Keratinocyte (primary cell): Measurements from ENCODE around the gene BCAS1. TPM values are rescaled to one million over a fixed set of nuclear protein-coding genes. Genes with fewer than 3 reads are reported as not detected.

Source experiments
- DNase-seq: peaks from one replicate; pipeline ENCODE4 v3.0.0-alpha.2; 2011; ENCODE audit warnings: low read depth, missing footprints, low spot score
- FAIRE-seq: peaks from 2 replicates; lab custom pipeline; 2011; peaks lifted over from hg19 to GRCh38; lab: Jason Lieb, UNC
- H2AFZ ChIP-seq: 2 replicates; pipeline ENCODE4 v1.6.0; 2012; ENCODE audit warnings: low read length, control low read depth, inconsistent platforms; ENCODE audit not compliant: control insufficient read depth
- H3K27ac ChIP-seq: 2 replicates; pipeline ENCODE4 v1.5.1; 2011; ENCODE audit warnings: low read length; ENCODE audit not compliant: control insufficient read depth, insufficient read depth
- H3K27me3 ChIP-seq: 3 replicates; pipeline ENCODE4 v1.6.0; 2011; ENCODE audit warnings: low read length; ENCODE audit not compliant: control insufficient read depth, insufficient read depth; ENCODE audit errors: extremely low read depth
- H3K36me3 ChIP-seq, 2 experiments: 2 replicates in 1 of 2; 3 replicates in 1 of 2; pipeline ENCODE4 v1.5.1; 2011; ENCODE audit warnings: low read length in 2 of 2, mild to moderate bottlenecking in 1 of 2; ENCODE audit not compliant: control insufficient read depth in 2 of 2, insufficient read depth in 2 of 2; ENCODE audit errors: extremely low read depth in 1 of 2
- H3K4me1 ChIP-seq: 3 replicates; pipeline ENCODE4 v1.5.1; 2011; ENCODE audit warnings: low read length; ENCODE audit not compliant: control insufficient read depth, insufficient read depth; ENCODE audit errors: extremely low read depth
- H3K4me2 ChIP-seq: 3 replicates; pipeline ENCODE4 v1.6.0; 2011; ENCODE audit warnings: low read depth, low read length; ENCODE audit not compliant: control insufficient read depth, insufficient read depth; ENCODE audit errors: extremely low read depth
- H3K4me3 ChIP-seq, 3 experiments: fragments of 200-600 bp in 1 of 3; sonication (generic) in 1 of 3; 2 replicates in 2 of 3; 3 replicates in 1 of 3; pipeline ENCODE4 v1.5.1; 2011 to 2016; ENCODE audit warnings: low read length in 3 of 3, mild to moderate bottlenecking in 3 of 3, control low read depth in 2 of 3, inconsistent platforms in 1 of 3, low read depth in 1 of 3, mixed read lengths in 1 of 3, mixed run types in 1 of 3, moderate library complexity in 1 of 3; ENCODE audit not compliant: control insufficient read depth in 2 of 3, insufficient read depth in 2 of 3; ENCODE audit errors: extremely low read depth in 1 of 3
- H3K79me2 ChIP-seq: 2 replicates; pipeline ENCODE4 v1.6.0; 2012; ENCODE audit warnings: low read length; ENCODE audit not compliant: control insufficient read depth, insufficient read depth
- H3K9ac ChIP-seq: 3 replicates; pipeline ENCODE4 v1.6.0; 2011; ENCODE audit warnings: low read length; ENCODE audit not compliant: control insufficient read depth, insufficient read depth; ENCODE audit errors: extremely low read depth
- H3K9me1 ChIP-seq: 3 replicates; pipeline ENCODE4 v1.6.0; 2011; ENCODE audit warnings: low read length; ENCODE audit not compliant: control insufficient read depth, insufficient read depth; ENCODE audit errors: extremely low read depth
- H3K9me3 ChIP-seq: 2 replicates; pipeline ENCODE4 v1.5.1; 2012; ENCODE audit warnings: low read depth, low read length; ENCODE audit not compliant: control insufficient read depth
- H4K20me1 ChIP-seq: 3 replicates; pipeline ENCODE4 v1.6.0; 2011; ENCODE audit warnings: low read length; ENCODE audit not compliant: control insufficient read depth, insufficient read depth; ENCODE audit errors: extremely low read depth
- EZH2 ChIP-seq: IDR thresholded peaks from one replicate; pipeline ENCODE4 v1.6.1; 2012; ENCODE audit warnings: inconsistent platforms, mild to moderate bottlenecking, low read length, moderate library complexity
- dilution Hi-C: fragments of 300-500 bp; cut with MboI; formaldehyde crosslinking; loops from one replicate; pipeline ENCODE4 v1.7.0; 2020; ENCODE audit warnings: low sequenced_read_pairs; ENCODE audit not compliant: extremely low pct_ligation_motif_present
- polyA plus RNA-seq, 5 experiments: library from polyadenylated mRNA; depleted of rRNA in 3 of 5; stranded (reverse) in 3 of 5; stranded (forward) in 1 of 5; unstranded in 1 of 5; fragments of >200 nt; gene quantifications; 1 replicate in 1 of 5; 2 replicates in 3 of 5; 3 replicates in 1 of 5; pipeline versions ENCODE4 v1.2.1 to v1.2.3, GENCODE V29; 2011 to 2012; ENCODE audit warnings: missing spikeins in 2 of 5, low read depth in 1 of 5, low replicate concordance in 1 of 5
- TF ChIP-seq, protein P1 (sequence below), 3 experiments: IDR thresholded peaks in 1 of 3; conservative IDR thresholded peaks in 1 of 3; optimal IDR thresholded peaks in 1 of 3; 2 replicates in 2 of 3; 3 replicates in 1 of 3; pipeline versions ENCODE3 to v1.5.1; 2011; ENCODE audit warnings: low read length in 3 of 3, mild to moderate bottlenecking in 3 of 3, moderate library complexity in 2 of 3, control low read depth in 1 of 3, inconsistent platforms in 1 of 3; ENCODE audit not compliant: insufficient read depth in 2 of 3; ENCODE audit errors: extremely low read depth in 1 of 3

BCAS1 gene
- polyA plus RNA-seq, 1 donor (not counting 4 experiments of a cell fraction or from before 2014, with no cell fraction given): not detected

DNA sequence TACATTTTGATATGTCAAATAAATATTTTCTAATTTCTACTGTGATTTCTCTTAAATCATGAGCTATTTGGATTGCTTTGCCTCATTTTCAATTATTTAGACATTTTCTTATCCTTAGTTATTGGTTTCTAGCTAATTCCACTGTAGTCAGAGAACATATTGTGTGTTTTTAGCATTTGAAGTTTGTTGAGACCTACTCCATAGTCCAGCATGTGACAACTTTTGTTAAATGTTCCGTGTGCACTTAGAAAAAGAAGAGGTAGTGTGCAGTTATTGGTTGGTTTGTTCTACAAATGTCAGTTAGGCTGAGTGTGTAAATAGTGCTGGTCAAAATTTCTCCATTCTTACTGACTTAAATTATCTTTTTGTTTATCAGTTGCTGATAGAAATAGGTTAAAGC, 138.8 kb downstream of the BCAS1 start:
- Histone ChIP-seq H3K27ac (no peak overlapping the region), H3K4me1 (peaks cover 30% of the 10 kb centered on the region), H3K9ac (no peak overlapping the region), H3K4me3 (no peak overlapping the region), H3K9me3 (no peaks in the 10 kb centered on the region), H4K20me1 (no peaks in the 10 kb centered on the region), H2AFZ (no peak overlapping the region), H3K79me2 (no peaks in the 10 kb centered on the region), H3K27me3 (no peaks in the 10 kb centered on the region), H3K9me1 (no peaks in the 10 kb centered on the region), H3K36me3 (no peaks in the 10 kb centered on the region), H3K4me2 (no peak overlapping the region)
- FAIRE-seq: no peak
- dilution Hi-C loops: no loop called here
- TF ChIP-seq EZH2: no peak
- TF ChIP-seq, protein P1, sequence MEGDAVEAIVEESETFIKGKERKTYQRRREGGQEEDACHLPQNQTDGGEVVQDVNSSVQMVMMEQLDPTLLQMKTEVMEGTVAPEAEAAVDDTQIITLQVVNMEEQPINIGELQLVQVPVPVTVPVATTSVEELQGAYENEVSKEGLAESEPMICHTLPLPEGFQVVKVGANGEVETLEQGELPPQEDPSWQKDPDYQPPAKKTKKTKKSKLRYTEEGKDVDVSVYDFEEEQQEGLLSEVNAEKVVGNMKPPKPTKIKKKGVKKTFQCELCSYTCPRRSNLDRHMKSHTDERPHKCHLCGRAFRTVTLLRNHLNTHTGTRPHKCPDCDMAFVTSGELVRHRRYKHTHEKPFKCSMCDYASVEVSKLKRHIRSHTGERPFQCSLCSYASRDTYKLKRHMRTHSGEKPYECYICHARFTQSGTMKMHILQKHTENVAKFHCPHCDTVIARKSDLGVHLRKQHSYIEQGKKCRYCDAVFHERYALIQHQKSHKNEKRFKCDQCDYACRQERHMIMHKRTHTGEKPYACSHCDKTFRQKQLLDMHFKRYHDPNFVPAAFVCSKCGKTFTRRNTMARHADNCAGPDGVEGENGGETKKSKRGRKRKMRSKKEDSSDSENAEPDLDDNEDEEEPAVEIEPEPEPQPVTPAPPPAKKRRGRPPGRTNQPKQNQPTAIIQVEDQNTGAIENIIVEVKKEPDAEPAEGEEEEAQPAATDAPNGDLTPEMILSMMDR (optimal IDR thresholded peaks at IDR 0.05 in 1 of 3, IDR thresholded peaks at IDR 0.05 in 1 of 3, conservative IDR thresholded peaks at IDR 0.05 in 1 of 3; ENCODE audit: extremely low read depth in 1 of 3, insufficient read depth in 2 of 3, low read length in 3 of 3): no peak
- no peak for DNase-seq

DNA sequence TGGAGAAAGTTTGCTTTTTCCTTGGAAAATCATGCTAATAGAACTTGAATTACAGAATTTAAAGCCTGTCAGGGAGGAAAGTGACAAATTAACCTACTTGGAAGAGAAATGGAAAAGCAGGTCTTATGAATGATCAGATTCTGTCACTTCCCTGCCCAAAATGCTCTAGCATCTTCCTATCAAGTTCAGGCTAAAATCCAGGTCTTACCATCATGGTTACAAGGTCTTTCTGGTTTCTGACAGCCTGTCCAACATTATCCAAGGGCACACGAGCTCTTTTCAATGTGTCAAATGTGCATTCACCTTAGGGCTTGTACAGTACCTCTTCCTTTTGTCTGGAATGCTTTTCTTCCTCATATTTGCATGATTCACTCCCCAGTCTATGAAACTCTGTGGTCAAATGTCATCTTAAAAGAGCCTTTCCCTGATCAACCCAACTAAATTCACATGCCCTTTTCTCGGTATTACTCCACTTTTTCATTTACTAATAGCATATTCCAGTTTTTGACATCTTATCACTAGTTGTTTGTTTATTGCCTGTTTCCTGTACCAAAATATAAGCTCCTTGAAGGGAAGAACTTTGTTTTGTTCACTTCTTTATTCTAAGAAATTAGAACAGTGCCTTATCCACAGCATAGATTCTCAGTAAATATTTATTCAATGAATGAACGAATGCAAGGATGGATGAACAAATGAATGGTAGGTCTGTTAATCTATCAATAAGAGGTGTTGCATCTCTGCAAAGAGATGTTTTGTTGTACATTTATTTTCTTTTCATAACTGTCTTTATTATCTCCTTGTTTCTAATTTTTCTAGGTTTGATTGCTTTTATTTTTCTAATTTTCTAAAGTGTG, 139.5 kb downstream of the BCAS1 start:
- Histone ChIP-seq H4K20me1 (no peaks in the 10 kb centered on the region), H2AFZ (no peak overlapping the region)

More for the DNA sequence above, 139.5 kb downstream of the BCAS1 start:
- no peak for DNase-seq
- Histone ChIP-seq H3K9me3 (no peaks in the 10 kb centered on the region), H3K4me3 (no peak overlapping the region), H3K27me3 (no peaks in the 10 kb centered on the region), H3K9ac (no peak overlapping the region), H3K4me1 (peaks cover 36% of the 10 kb centered on the region), H3K4me2 (peak overlapping the region; percentile 47), H3K36me3 (no peaks in the 10 kb centered on the region), H3K9me1 (no peaks in the 10 kb centered on the region), H3K27ac (peak overlapping the region; percentile 45), H3K79me2 (no peaks in the 10 kb centered on the region)
- FAIRE-seq: peak; percentile 36
- dilution Hi-C loops: no loop called here
- TF ChIP-seq EZH2: no peak
- TF ChIP-seq, protein P1 (optimal IDR thresholded peaks at IDR 0.05 in 1 of 3, IDR thresholded peaks at IDR 0.05 in 1 of 3, conservative IDR thresholded peaks at IDR 0.05 in 1 of 3; ENCODE audit: extremely low read depth in 1 of 3, insufficient read depth in 2 of 3, low read length in 3 of 3): no peak
